Activated CD4-positive, alpha-beta T cell treated with anti-CD3 and anti-CD28 coated beads for 4 hours (primary cell): ENCODE measurements around the gene RIN3.
"Not testable (repeated sequence)": the region's sequence is repeated elsewhere in the genome, so short reads cannot be mapped to it uniquely, and the experiment has no call there.

Source experiments
- DNase-seq, 2 donors: peaks; one replicate each; pipeline ENCODE4 v3.0.0-alpha.2; 2020

The RIN3 gene

DNA sequence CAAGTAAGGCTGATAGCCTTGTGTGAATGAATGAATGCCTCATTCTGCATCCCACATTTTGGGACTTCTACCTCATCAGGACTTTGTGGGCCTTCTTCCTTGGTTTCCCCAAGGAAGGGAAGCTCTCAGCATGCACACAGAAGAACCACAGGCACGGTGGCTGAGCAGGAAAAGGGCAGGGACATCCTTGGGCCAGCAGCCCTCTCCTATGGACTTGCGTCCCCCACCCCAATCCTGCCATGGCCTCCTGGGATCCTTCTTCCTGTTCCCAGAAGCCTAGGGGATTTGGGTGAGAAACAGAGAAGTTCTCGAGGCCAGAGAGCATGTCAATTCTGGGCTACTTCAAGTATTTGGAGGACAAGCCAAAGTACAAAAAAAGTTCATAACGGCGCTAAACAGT is 165.2 kb downstream of the RIN3 start:
- no peak for DNase-seq

DNA sequence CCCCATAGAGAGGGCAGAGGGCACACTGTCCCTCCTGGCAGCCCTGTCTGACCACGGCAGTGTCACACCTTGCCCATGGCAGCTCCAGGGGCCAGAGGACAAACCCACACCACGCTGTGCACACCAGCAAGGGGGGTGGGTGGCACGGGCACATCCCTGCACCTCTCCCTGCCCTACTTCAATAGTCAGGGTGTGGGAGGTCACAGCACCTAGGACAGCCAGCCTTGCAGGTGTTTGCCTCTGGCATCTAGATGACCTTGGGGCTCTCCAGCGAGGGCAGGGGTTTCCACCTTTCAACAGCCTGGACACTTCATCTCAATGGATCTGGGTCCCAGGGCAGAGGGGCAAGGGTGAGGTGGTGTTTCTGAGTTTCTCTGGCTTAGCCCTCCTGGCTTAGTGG is 165.7 kb downstream of the RIN3 start:
- DNase-seq = no peak

DNA sequence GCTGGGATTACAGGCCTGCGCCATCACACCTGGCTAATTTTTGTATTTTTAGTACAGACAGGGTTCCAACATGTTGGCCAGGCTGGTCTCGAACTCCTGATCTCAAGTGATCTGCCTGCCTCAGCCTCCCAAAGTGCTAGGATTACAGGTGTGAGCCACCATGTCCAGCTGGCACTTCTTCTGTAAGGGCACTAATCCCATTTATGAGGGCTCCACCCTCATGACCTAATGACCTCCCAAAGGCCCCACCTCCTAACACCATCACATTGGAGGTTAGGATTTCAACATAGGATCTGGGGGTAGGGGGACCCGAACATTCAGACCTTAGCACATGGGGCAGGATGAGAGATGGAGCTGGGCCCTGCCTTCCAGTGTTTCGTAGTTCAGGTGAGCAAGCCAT is 166.7 kb downstream of the RIN3 start:
- not testable (repeated sequence) for DNase-seq

DNA sequence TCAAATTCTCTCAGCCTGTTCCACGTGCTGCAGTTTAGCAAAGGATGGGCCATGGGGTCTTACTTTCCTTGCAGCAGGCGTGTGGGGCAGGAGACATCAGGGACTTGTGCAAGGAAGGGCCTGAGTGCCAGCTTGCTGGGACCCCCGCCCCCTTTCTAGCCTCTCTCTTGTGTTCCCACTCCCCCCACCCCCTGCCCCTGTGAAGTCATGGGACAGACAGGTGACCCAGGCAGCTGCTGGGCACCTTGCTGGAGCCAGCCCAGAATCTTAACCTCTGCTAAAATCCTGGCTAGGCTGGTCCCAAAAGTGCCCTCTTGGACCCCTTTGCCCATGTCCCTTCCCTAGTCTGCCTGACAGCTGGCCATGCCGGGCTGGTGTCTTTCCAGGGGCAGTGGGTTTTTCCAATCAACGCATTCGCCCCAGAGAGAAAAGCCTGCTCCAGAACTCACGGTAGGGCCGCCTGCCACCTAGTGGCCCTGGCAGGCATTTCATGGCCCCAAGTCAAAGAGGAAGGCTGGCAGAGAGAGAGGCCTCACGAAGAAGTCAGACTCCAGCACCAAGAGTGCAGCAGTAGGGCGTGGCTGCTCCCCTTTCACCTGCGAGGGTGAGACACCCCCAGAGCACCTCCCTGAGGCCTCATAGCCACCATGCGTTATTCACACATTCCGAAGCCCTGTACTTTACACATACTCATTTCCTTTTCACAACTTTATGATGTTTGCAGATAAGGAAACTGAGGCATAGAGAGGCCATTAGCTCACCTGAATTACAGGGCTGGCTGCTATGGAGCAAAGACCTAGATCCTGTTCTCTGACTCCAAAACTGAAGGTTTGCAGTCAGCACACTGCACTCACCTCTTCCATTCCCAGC is 167.4 kb downstream of the RIN3 start:
- peak; percentile 66 to 72 for DNase-seq

DNA sequence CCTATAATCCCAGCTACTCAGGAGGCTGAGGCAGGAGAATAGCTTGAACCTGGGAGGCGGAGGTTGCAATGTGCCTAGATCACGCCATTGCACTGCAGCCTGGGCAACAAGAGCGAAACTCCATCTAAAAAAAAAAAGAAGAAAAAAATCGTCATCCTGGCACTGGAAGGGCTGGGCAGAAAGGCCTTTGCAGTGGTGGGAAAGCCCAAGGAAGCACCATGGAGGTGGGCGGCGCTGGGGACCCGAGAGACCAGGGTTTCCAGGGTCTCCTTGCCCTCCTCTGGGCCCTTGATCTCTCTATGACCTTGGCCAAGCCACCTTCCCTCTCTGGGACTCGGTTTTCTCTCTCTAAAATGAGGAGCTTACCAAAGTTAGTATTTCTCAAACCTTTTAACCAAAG is 169.5 kb downstream of the RIN3 start:
- no peak for DNase-seq

DNA sequence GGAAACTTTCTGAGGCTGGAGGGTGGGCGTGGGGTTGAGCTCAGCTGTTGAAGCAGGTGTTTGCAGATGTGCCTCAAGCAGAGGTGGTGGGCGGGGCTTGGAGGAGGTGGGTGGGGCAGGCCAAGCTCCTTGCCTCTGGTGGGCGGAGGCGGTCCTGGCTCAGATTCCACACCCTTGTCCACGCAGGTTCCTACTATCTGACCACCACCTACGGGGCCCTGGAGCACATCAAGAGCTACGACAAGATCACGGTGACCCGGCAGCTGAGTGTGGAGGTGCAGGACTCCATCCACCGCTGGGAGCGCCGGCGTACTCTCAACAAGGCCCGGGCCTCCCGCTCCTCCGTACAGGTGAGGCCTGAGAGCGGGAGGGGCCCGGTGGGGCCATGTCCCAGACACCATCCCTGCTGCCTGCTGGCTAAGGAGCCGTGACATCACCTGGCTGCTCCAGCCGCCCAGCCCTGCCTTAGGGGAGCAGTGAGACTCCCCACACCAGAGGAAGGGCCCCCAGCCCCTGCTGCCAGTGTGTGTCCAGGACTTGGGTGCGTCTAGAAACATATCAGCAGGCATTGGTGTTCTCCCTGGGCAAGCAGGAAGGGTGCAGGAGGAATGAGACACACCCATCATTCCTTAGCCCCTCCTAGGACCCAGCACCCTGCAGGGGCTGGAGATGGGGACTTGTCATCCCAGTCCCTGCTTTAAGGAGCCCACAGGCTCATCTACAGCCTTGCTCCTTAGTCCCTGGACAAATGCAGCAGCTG is 171.4 kb downstream of the RIN3 start:
- no peak for DNase-seq

DNA sequence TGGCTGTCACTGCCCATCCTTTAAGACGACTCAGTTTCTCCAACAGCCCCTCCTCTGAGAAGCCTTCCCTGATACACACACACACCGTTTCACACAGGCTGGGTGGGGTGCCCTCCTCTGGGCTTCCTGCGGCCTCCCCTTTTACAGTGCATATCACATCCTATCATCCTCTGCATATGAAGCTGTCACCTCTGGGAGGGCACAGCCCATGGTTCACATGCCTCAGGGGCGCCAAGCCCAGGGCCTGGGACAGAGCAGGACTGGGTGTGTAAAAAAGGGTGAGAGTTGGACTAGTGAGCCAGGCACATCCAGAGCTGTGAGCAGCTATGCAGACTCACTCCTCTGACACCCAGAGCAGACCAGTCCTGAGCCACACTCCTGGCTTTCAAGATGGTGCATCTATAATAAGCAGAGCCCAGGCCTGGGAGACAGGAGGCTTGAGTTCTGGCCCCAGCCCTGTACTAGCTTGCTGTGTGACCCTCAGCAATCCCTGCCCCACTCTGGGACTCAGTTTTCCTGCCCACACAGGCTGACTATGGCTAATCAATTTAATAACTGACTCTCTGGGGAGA is 172.3 kb downstream of the RIN3 start:
- DNase-seq = no peak

DNA sequence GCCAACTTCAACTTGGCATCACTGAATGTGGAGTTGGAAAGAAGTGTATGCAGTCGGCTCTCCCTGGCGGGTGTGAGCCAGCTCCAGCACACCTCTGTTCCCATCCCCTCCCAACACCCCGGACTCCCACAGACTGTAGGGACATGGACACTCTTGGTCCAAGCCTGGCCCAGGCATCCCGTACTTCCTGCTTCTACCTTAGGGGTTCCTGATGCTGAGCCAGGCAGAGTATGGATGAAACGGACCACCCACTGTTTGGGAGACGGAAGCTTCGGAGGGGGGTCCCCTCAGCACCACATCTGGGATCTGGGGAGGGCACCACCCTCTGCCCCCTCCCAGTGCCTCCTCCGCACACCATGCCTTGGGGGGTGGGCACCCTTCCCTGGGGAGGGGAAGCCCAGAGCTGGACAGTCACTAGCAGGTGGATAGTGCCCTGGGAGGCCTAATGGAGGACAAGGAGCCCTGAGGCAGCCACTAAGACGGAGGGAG is 172.9 kb downstream of the RIN3 start:
- no peak for DNase-seq

DNA sequence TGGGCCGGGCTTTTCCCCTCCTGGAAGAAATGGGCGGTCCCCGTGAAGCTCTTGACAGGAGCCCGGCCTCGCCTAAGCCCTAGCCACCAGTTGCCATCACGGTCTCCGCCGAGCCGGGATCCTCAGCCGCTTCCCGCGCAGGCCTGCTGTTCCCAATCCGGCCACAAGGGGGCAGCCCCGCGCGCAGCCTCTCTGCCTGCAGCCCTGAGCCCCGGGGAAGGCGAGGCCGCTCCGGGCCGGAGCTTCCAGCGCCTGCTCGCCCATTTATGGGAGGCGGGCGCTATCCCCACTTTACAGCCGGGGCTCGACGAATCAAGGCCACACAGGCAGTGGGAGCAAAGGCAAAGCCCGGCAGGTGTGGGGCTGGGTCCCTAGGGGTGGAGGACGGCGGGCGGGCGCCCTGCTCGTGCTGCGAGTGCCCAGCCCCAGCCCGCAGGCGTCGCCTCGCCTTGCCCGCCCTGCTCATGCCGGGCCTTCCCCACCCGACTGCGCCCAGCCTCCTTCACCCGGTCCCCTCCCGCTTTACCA is 173.4 kb downstream of the RIN3 start:
- peak; percentile 39 to 71 for DNase-seq

DNA sequence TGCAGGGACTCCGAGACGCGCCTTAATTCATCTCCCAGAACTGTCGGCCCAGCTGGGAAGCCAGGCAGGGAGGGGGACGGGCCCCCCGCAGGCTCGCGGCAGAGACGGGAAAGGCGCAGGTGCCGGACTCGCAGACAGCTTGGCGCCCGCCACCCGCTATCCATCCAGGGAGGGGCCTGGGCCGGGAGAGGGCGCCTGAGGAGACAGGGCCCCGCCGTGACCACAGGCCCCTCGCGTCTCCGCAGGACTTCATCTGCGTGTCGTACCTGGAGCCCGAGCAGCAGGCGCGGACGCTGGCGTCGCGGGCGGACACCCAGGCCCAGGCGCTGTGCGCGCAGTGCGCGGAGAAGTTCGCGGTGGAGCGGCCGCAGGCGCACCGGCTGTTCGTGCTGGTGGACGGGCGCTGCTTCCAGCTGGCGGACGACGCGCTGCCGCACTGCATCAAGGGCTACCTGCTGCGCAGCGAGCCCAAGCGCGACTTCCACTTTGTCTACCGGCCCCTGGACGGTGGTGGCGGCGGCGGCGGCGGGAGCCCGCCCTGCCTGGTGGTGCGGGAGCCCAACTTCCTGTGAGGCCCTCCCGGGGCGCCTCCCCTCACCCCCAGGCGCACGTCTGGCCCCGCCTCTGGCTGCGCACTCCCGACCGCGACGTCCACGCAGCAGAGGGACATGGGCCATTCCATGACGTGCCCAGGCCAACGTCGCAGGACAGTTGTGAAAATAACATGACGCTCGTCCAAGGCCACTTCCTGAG is 174.3 kb downstream of the RIN3 start:
- DNase-seq = no peak

DNA sequence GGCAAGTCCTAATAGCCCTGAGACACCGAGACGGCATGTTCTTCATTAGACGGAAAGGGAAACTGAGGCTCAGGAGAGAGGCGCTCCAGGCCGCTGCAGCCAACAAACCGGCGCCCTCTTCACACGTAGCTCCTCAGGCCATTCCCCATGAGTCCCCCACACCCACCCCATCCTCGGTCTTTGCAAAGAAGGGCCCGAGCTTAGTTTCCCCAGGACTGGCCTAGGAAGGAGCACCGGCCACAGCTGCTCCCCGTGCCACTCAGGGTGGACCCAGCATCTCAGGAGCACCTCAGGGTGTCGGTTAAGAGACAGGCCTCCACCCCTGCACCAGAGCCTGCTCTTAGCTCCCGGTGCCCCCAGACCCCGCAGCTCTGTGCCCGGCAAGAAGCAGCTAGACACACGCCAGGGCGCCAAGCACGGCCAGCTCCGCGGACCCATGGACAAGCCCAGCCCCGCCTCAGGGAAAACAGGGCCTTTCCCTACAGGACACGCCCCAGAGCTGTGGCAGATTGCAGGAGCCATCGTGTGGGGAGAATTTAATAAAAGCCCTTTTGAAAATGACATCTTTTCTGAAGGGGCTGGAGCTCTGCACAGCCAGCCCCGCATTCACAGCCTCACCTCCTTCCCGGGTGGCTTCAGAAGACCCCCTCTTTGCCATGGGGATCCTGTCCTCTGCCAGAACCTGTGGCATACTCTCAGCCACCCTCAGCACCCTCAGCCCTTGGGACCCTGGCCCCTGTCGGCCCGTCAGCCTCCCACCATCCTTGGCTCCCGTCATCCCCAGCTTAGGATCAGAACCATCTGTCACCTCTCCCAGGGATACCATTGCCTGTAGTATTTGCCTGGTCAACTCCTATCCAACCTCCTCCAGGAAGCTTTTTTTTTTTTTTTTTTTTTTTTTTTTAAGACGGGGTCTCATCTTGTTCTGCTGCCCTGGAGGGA is 175.1 kb downstream of the RIN3 start:
- no peak for DNase-seq

DNA sequence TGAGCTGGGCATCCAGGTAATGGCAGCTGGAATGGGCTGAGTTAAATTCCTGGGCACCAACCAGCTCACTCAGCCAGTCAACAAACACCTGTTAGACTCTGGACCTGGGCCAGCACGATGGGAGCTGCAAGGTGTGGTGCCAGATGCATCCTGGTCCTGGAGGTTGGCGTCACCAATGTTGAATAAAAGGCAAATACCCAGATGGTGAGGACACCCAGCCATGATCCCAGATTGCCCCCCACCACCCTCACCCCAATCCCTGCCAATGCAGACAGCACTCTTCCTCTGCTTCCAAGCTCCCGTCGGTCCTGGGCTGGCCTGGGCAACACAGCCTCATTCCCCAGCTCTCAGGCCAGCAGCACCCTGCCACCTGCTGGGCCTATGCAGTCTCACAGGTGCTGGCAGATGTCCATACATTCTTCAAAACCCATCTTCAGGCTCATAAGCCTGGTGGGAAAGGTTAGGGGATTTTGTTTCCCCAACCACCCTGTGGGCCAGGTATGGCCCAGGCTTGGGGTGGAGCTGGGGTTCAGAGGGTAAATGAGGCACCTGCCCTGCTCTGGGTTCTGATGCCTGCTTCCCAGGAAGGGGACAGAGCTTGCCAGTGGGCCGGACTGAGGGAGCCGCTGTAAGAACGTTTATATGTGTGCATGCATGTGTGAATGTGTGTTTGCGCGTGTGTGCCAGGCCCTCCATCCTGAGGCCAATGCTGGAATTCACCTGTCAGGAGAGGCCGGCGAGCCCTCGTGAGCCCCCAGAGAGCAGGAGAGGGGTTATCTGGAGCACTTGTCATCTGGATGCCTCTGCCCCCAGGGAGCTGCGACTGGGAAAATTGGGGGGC is 176.8 kb downstream of the RIN3 start:
- DNase-seq = no peak

DNA sequence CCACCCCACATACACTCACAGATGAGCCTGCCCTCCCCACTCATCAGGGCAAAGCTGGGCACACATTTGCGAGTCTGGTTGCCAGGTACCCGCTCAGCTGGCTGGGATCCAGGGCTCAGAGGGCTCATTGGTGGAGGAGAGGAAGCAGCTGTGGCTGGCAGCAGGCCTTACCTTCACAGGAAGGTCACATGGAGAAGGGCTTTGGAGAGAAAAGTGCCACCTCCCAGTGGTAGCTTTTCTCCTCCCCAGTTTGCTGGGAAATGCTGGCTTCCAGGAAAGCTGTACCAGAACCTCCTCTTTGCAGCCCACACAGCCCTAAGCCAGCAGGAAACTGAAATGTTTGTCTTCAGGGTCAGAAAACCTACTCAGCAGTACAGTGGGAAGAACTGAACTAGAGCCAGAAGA is 179.2 kb downstream of the RIN3 start:
- DNase-seq = no peak

DNA sequence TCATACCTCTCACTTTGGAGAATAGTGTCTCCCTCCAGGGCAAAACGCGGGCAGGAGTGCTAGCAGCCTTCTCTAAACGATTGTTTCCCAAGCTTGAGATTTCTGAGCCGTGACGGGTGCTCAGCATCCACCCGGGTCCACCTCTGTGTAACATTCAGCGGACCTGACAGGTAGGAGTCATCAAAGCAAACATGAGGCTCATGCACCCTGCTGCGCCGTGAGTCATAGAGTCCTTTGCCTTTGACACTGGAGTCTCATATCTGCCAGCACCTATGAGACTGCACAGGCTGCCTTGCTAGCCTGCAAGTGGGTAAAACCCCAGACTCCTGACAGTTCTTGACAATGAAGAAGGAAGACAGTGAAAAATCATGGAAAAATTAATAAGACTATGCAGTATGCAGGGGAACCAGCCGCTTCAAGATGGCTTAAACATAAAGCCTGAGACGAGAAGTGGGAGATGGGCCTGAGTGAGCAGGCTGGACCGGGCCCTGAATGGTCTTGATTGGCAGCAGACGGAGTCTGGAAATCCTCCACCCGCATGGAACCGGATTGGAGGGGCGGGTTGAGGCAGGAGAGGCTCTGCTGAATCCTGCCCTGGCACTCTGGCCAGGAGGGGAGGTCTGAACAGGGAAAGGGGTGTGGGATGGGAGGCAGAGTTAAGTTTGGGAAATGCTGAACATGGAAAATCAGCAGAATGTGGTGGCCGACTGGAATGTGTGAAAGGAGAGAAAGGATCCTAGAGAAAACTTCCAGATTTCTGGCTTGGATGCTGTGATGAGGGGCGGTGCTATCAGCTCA is 180.6 kb downstream of the RIN3 start:
- DNase-seq = peak in 1 of 2 donors; percentile 39

DNA sequence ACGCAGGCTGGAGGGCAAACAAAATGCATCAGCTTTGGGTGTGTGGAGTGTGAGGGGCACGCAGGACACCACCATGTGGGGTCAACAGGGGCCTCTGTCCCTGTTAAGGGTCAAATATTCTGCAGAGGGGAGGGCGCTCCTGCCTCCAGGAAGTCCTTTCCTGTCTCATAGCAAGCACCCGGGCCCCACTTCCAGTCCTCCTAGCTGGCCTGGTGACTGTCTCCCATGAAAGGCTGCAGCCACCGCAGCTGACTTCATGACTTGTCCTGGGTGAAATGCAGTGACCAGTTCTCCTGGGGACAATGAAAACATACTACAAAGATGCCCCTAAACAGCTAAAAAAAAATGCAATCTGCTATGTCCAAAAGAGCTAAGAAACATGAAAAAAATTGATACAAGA is 181.2 kb downstream of the RIN3 start:
- DNase-seq = no peak

DNA sequence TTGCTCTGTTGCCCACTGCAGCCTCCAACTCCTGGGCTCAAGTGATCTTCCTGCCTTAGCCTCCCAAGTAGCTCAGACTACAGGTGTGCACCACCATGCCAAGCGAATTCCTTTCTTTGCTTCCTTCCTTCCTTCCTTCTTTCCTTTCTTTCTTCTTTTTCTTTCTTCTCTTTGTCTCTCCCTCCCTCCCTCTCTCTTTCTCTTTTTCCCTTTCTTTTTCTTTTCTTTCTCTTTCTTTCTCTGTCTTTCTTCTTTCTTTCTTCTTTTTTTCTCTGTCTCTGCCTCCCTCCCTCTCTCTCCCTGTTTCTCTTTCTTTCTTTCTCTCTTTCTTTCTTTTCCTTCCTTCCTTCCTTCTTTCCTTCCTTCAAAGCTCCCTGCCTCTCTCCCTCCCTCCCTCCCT is 182.0 kb downstream of the RIN3 start:
- DNase-seq = no peak

DNA sequence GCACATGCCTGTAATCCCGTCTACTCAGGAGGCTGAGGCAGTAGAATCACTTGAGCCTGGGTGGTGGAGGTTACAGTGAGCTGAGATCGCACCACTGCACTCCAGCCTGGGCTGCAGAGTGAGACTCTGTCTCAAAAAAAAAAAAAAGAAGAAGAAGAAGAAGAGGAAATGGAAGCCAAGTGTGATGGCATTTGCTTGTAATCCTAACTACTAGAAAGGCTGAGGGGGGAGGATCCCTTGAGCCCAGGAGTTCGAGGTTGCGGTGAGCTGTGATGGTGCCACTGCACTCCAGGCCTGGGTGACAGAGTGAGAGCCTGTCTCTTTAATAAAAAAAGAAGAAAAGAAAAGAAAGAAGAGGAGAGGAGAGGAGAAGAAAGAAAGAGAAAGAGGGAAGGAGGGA is 182.8 kb downstream of the RIN3 start:
- no peak for DNase-seq

DNA sequence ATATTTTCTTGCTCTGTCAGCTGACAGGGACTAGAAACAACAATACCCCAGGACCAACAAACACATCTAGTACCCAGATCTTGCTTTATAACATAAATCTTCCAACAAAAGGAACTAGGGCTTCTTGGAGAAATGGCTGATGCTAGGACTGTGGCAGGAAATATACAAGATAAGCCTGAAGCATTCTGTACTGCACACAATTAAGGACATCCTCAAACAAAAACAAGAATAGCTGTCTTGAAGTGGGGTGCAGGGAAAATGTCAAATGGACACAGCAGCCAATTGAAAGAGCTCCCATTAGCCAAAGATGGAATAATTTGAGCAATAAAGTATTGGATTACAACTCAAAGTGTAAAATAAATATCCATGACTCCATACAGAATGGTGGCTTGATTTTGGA is 184.8 kb downstream of the RIN3 start:
- no peak for DNase-seq

DNA sequence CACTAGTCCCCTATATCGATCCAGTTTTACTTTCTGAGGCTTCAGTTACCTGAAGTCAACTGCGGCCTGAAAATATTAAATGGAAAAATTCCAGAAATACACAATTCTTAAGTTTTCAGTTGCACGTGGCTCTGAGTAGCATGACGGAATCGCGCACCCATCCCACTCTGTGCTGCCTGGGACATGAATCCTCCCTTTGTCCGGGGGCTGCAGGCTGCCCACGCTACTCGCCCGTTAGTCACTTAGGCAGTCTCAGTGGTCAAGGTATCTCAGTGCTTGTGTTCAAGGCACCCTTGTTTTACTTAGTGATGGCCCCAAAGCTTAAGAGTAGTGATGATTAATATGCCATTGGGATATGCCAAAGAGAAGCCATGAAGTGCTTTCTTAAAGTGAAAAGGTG is 188.2 kb downstream of the RIN3 start:
- DNase-seq = no peak

DNA sequence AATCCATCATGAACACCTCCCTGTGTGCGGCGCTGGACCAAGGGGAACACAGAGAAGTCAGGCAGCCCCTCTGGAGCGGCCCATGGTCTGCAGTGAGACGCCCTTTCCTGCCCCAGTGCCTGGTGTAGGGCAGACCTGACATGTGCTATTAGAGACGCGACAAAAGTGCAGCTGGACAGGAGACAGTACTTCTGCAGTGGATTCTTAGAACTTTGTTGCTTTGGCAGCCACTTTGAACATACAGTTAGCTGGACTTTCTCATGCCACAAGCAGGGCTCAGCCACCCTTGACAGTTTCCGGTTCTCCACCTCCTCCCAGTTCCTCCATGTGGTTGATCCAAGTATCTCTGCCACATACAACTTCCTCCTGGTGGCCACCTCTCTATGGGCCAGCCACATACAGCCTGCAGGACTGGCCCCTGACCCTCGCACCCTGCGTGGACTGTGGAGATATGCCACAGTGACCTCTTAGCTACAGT is 188.9 kb downstream of the RIN3 start:
- no peak for DNase-seq
